Endothelial cell of umbilical vein (primary cell): ENCODE data around the gene COMMD7.

Experiments
- EZH2 ChIP-seq: IDR thresholded peaks from 2 replicates; pipeline ENCODE4 v1.6.1; 2012; ENCODE audit warnings: borderline replicate concordance, low read depth, mild to moderate bottlenecking, moderate library complexity, low read length, inconsistent platforms; ENCODE audit not compliant: severe bottlenecking
- FOS ChIP-seq: IDR thresholded peaks from 2 replicates; pipeline ENCODE4 v1.6.1; 2011; ENCODE audit warnings: mild to moderate bottlenecking, low read length, moderate library complexity, borderline replicate concordance; ENCODE audit not compliant: insufficient read depth
- GATA2 ChIP-seq: IDR thresholded peaks from 2 replicates; pipeline ENCODE4 v1.7.0; 2011; ENCODE audit warnings: low read depth, mild to moderate bottlenecking, moderate library complexity, mixed read lengths, low read length; ENCODE audit not compliant: insufficient read length, insufficient read depth
- JUN ChIP-seq: IDR thresholded peaks from 2 replicates; pipeline ENCODE4 v1.6.1; 2011; ENCODE audit warnings: borderline replicate concordance, low read depth; ENCODE audit not compliant: insufficient read length, insufficient read depth
- MYC ChIP-seq: IDR thresholded peaks from one replicate; pipeline ENCODE4 v1.6.1; 2011; ENCODE audit warnings: mild to moderate bottlenecking, low read depth, low read length
- POLR2A ChIP-seq: IDR thresholded peaks from 2 replicates; pipeline ENCODE4 v1.6.1; 2012; ENCODE audit warnings: low read depth, mild to moderate bottlenecking, control low read depth, low read length
- POLR2AphosphoS5 ChIP-seq: IDR thresholded peaks from 2 replicates; pipeline ENCODE4 v1.6.1; 2012; ENCODE audit warnings: low read depth, mild to moderate bottlenecking, control low read depth, low read length, moderate library complexity; ENCODE audit not compliant: insufficient read depth
- TF ChIP-seq, protein P1 (sequence below), 2 donors: IDR thresholded peaks; 1 replicate in 1 of 2; 2 replicates in 1 of 2; pipeline ENCODE4 v1.5.1; 2011; ENCODE audit warnings: low read length in 2 of 2, mild to moderate bottlenecking in 2 of 2, moderate library complexity in 2 of 2, control low read depth in 1 of 2, inconsistent platforms in 1 of 2, low read depth in 1 of 2; ENCODE audit not compliant: insufficient read depth in 1 of 2; ENCODE audit errors: extremely low read depth in 1 of 2
- TF ChIP-seq, protein P2 (sequence below): IDR thresholded peaks from 2 replicates; pipeline ENCODE4 v1.6.1; 2011; ENCODE audit not compliant: insufficient read depth, insufficient read length

DNA sequence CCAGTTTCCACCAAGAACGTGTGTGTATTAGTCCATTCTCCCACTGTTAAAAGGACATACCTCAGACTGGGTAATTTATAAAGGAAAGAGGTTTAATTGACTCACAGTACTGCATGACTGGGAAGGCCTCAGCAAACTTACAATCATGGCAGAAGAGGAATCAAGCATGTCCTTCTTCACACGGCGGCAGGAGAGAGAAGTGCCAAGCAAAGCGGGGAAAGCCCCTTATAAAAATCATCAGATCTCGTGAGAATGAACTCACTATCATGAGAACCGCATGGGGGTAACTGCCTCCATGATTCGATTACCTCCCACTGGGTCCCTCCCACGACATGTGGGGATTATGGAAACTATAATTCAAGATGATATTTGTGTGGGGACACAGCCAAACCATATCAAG lies 82.6 kb downstream of the COMMD7 start:
- TF ChIP-seq EZH2 (no peak), POLR2A (no peak), MYC (no peak), GATA2 (no peak), JUN (no peak), POLR2AphosphoS5 (no peak), FOS (no peak)
- TF ChIP-seq, protein P1, sequence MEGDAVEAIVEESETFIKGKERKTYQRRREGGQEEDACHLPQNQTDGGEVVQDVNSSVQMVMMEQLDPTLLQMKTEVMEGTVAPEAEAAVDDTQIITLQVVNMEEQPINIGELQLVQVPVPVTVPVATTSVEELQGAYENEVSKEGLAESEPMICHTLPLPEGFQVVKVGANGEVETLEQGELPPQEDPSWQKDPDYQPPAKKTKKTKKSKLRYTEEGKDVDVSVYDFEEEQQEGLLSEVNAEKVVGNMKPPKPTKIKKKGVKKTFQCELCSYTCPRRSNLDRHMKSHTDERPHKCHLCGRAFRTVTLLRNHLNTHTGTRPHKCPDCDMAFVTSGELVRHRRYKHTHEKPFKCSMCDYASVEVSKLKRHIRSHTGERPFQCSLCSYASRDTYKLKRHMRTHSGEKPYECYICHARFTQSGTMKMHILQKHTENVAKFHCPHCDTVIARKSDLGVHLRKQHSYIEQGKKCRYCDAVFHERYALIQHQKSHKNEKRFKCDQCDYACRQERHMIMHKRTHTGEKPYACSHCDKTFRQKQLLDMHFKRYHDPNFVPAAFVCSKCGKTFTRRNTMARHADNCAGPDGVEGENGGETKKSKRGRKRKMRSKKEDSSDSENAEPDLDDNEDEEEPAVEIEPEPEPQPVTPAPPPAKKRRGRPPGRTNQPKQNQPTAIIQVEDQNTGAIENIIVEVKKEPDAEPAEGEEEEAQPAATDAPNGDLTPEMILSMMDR (IDR thresholded peaks at IDR 0.05; ENCODE audit: extremely low read depth in 1 of 2, insufficient read depth in 1 of 2, low read depth in 1 of 2, low read length in 2 of 2) = no peak
- TF ChIP-seq, protein P2, sequence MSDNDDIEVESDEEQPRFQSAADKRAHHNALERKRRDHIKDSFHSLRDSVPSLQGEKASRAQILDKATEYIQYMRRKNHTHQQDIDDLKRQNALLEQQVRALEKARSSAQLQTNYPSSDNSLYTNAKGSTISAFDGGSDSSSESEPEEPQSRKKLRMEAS = no peak
